PC-9 (cell line): ENCODE results near the gene APBB1IP.

Source experiments
- CTCF ChIP-seq: fragments of 200-600 bp; sonication (generic); conservative IDR thresholded peaks from 2 replicates; pipeline ENCODE4 v1.6.1; 2017; ENCODE audit warnings: mixed run types, antibody characterized with exemption, mild to moderate bottlenecking, moderate library complexity
- EZH2 ChIP-seq: fragments of 200-600 bp; sonication (generic); IDR thresholded peaks from 2 replicates; pipeline ENCODE4 v1.8.0; 2017; ENCODE audit warnings: antibody characterized with exemption, low read depth

- TF ChIP-seq CTCF (no peak), EZH2 (no peak)
Measured at GRCh38 chr10:26491276-26491675, 53.1 kb downstream of the APBB1IP start.
